NCI-H446 (cell line): ENCODE results near the gene SDK1.
"Not testable (repeated sequence)": the region's sequence is repeated elsewhere in the genome, so short reads cannot be mapped to it uniquely, and the experiment has no call there.

Experiments
- DNase-seq, 2 experiments: peaks; one replicate each; lab custom pipeline; 2025; lab: John Stamatoyannopoulos, UW

SDK1 gene

DNA sequence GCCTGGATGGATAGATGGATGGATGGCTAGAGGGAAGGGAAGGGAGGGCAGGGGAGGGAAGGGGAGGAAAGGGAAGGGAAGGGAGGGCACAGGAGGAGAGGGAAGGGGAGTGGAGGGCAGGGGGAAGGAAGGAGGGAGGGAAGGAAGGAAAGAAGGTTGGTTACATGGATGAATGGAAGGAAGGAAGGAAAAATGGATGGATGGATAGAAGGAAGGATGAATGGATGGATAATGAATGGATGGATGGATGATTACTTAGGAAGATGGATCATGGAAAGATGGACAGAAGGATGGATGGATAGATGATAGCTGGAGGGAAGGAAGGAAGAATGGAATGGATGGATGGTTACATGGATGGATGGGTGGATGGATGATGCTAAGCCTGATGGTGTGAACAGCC lies 929.3 kb downstream of the SDK1 start:
- no peak for DNase-seq

DNA sequence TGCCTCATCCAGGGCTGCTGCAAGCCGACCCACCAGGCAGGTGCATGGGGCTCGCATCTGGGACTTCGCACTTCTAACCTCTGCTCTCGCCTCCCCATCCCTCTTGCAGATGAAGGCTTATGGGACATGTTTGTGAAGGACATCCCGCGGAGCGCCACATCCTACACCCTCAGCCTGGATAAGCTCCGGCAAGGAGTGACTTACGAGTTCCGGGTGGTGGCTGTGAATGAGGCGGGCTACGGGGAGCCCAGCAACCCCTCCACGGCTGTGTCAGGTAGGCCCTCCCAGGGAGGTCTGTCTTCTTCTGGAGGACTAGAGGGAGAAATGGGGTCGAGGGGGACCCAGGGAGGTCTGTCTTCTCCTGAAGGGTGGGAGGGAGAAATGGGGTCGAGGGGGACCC lies 932.1 kb downstream of the SDK1 start:
- no peak for DNase-seq

DNA sequence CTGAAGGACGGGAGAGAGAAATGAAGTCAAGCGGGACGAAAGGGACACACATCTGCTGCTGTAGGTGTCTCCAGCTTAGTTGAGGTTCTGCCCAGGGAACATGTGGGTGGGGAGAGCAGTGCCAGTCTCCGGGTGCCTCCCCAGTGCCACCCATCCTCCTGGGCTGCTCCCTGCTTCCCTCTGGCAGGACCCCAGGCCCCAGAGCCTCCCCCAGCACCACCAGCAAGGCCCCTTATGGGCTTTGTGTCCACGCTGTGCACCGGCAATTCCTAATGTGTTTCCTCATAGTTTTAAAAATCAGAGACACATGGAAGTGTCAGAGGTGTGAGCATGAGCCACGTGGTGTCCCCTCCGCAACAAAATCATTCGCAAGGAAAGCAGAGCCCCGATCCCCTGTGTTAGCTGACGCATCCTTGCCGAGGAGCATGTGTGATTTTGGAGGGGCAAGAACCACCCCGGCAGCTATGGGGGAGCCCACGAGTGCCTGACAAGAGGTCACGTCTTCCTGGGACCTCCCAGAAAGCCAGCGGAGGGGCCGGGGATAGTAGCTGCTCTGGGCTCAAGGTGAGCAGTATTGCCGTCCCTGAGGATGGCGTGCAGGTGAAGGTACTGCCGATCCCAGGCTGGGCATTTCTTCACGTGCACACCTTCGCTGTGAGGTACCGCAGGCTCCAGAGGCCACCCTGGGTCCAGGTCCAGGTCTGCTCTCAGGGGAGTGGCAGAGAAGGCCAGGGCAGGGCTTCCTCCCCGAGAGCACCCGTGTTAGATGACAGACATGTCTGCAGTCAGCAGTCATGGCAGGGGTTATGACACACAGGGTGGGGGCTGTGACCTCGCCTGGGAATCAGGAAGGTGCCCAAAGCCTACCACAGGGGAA lies 932.8 kb downstream of the SDK1 start:
- no peak for DNase-seq

DNA sequence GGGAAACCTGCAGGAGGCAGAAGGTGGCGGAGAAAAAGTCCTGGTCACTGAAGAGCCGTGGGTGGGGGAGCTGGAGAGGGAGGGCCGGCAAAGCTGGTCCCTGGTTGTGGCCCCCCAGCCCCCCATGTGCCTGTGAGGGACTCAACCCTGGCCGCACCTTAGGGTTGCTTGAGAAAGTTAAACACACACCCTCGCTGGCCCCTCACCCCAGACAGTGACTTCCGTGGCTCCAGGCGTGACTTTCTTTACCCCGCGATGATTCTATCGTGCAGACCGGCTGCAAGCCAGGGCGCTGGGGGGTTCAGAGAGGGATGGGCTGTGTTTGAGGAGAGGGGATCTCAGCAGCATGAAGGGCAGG lies 933.4 kb downstream of the SDK1 start:
- DNase-seq, result no peak

DNA sequence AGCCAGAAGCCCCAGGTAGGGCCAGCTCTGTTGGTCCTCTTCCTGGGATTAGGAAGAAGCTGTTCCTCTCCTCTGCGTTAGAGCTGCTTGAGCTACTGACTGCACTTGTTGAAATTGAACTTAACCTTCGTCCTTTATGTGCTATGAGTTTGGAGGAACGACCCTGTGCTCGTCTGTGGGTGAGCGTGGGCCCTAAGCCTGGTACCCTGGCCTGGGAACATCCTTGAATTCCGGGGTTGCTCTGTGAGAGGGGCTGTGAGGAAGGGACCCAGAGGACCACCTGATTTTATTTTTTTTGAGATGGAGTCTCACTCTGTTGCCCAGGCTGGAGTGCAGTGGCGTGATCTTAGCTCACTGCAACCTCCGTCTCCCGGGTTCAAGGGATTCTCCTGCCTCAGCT lies 933.8 kb downstream of the SDK1 start:
- DNase-seq, result no peak

DNA sequence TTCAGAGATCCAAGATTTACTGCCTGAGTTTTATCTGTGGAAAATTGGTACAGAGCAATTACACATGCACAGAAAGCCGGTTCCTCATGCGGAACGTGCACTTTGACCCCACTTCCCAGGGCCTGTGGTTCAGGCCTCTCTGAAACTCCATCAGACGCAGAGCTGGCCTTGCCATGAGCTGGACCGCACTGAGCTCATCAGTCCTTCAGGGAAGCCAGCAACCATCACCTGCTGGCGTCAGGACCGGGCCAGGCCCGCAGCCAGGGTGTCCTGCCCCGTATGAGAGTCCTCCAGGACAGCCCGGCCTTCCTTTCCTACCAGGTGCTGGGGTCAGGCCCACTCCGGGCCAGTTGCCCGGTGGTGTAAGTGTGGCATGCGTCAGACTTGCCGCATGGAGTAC lies 934.5 kb downstream of the SDK1 start:
- no peak for DNase-seq

DNA sequence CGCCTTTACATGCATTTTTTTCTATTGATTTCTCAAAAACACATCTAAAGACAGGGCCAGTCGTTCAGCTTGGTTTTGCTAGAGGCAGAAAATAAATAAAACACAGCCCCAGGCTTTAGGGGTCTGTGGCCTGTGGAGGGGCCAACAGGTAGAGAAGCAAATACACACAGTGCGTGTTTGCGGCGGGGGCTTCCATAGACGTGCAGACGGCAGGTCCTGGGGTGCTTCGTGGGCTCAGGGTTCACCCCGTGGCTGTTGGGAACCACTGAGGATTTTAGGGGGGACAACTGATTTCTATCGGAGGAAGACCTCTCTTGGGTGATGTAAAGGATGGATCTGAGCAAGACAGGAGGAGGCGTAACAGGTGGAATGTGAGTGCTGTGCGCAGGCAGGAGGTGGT lies 935.3 kb downstream of the SDK1 start:
- no peak for DNase-seq

DNA sequence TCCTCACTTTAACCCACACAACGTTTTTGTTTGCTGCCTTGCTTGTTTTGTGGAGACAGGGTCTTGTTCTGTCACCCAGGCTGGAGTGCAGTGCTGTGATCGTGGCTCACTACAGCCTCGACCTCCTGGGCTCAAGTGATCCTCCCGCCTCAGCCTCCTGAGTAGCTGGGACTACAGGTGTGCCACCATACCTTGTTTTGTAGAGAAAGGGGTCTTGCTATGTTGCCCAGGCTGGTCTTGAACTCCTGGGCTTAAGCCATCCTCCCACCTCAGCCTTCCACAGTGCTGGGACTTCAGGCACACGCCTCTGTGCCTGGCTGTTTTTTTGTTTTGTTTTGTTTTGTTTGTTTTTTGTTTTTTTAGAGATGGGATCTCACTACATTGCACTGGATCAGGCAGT lies 935.8 kb downstream of the SDK1 start:
- not testable (repeated sequence) for DNase-seq

DNA sequence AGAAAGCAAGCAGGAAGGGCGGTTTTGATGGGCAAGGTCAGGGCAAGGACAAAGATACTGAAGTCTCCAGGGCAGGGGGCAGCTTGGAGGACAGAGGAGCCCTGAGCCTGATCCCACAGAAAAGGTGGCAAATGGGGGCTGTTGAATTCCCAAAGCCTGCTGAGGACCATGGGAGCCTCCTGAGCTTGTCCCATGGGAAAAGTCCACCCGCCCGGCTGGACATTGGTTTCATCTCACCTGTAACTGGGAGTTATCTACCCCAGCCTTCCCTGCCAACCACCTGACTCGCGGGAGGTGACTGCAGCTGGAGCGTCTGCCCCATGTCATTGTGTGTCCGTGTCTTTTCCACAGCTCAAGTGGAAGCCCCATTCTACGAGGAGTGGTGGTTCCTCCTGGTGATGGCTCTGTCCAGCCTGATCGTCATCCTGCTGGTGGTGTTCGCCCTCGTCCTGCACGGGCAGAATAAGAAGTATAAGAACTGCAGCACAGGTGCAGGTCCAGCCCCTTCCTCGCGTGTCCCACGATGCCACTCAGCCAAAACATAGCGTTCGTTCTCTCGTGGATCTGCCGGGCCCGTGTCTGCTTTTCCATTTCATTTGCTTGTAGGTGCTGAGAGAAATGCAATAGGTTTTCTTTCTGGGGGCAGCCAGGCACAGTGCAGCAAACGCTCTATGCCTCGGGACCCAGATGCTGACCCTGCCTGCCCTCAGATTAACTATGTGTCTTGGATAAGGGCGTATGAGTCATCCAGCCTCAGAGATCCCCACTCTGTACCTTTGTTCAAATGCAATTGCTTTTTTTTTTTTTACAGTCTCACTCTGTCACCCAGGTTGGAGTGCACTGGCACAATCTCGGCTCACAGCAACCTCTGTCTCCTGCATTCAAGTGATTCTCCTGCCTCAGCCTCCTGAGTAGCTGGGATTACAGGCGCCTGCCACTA lies 936.5 kb downstream of the SDK1 start:
- DNase-seq, result no peak

DNA sequence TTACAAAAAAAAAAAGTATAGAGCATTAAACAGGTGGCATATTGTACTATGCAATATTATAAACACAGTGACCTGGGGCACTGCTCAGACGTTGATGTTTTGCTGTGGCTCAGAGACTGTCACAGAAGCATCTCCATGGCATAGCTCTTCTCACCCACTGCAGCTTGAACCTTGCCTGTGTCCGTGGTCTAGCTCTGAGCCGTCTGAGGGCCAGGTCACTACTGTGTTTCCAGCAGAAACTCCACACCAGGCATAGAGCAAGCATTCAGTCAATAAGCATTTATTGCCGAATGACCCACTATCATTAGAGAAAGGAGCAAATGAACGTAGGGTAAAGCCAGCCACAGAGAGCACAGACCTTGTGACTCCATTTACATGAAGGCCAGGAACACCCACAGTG lies 937.8 kb downstream of the SDK1 start:
- DNase-seq, result no peak

DNA sequence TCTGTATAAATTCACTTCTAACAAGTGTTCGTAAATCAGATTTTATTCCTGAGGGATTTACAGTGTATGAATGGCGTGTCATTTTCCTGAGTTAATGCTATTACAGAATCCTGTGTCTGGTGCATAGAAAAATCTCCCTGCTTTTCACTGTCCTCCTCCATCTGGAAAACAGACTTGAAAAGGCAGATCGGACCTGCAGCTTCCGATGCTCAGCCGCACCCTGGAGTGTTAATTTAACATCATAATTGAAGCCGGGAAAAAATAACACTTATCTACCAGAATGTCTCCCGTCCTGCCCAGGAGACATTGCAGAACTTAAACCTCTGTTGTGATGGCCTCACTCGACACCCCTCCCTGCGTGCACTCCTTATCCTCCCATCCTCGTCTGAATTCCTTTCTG lies 939.0 kb downstream of the SDK1 start:
- no peak for DNase-seq

DNA sequence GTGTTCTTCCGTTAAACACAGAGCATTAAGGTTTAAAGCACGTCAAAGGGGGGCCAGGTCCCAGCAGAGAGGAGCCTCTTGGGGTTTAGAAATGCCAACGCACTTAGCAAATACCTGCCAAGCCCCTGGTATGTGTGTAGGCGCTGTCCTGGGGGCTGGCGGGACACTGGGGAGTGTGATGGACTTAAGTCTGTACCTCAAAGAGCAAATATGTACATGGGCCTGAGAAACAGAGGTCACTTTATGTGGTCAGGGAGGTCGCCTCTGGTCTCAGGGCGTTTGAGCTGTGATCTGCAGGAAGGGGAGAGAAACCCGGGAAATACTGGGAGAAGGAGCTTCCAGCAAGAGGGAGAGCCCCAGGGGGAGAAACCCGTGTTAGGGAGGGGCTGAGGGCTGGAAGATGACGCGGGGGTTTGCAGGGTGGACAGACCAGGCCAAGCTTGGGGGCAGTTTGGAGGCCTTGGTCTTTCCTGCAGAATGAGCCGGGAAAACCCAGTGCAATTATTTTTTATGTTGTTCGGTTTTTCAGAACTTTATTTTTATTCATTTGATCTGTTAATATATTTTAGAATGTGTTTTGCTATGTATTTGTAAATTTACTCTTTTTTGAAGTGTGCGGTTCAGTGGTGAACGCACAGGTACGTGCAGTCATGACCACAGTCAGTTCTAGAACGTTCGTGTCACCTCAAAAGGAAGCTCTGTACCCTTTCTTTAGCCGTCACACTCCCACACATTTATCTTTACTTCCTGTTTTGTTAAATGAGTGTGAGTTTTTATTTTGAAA lies 939.7 kb downstream of the SDK1 start:
- no peak for DNase-seq

DNA sequence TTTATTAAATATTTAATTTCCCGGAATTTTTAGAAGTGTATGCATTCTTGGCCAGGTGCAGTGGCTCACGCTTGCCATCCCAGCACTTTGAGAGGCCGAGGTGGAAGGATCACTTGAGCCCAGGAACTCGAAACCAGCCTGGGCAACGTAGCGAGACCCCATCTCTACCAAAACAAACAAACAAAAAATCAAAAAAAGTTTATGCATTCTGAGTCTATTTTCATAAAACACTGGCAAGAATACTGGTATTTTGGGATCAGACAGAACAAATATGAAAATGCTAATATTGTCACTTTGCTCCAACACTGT lies 940.2 kb downstream of the SDK1 start:
- DNase-seq, result no peak

DNA sequence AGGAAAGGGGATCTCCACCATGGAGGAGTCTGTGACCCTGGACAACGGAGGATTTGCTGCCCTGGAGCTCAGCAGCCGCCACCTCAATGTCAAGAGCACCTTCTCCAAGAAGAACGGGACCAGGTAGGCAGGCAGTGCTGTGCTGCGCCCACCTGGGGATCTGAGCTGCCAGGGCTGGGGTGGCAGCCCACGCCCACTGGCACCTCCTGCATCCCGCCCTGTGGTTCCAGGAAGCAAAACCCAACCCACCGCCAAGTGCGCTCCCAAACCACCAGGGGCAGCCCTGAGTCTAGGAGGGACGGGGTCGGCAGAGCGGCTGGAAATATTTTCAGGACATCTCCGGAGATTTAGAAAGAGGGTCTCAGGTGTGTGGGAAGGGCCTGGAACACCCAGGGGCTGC lies 940.7 kb downstream of the SDK1 start:
- DNase-seq, result no peak

DNA sequence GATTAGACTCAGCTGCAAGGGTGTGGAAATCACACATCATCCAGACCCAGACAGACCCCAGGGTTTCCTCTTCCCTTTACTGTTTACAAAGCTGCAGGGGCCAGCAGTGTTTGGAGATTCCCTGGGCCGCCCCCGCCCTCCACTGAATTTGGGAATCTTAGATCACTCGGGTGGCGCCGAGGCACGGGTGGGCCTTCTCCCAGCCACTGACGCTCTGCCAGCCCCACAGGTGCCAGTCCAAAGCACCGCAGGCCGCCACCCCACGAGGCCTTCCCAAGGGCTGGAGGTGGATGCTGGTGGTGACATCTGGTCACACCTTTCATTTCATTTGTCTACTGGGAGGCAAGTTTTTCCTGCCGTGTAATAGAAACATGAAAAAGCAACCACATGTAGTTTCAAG lies 941.7 kb downstream of the SDK1 start:
- DNase-seq, result no peak

DNA sequence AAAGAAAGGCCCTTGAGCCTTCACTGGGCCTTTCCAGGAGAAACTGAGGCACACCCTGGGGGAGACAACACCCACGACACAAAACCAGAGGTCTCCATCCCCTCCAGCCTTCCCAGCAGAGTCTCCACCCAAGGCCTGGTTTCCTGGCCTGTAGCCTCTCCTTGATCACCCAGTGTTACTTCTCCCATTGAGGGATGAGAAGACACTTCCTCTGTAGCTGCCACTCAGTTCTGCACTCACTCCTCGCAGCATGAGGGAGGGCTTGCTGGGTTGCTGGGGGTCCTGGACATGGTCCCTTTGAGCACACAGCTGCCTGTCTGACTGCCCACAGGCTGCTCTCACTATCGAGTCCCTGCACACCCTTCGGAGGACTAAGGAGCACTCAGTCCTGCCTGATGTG lies 943.0 kb downstream of the SDK1 start:
- no peak for DNase-seq

DNA sequence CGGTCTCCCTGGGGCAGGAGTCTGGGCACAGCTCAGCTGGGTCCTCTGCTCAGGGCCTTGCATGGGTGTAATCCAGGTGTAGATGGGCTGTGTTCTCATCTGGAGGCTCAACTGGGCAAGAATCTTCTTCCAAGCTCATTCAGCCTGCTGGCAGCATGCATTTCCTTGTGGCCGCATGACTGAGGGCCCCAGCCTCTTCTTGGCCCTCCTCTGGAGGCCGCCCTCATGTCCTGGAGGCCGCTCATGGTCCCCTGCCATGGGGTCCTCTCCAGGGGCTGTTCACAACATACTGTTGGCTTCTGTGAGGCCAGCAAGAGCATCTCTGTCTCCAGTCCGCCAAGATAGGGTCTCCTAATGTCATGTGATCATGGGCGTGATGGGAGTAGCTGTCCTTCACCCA lies 943.6 kb downstream of the SDK1 start:
- no peak for DNase-seq

DNA sequence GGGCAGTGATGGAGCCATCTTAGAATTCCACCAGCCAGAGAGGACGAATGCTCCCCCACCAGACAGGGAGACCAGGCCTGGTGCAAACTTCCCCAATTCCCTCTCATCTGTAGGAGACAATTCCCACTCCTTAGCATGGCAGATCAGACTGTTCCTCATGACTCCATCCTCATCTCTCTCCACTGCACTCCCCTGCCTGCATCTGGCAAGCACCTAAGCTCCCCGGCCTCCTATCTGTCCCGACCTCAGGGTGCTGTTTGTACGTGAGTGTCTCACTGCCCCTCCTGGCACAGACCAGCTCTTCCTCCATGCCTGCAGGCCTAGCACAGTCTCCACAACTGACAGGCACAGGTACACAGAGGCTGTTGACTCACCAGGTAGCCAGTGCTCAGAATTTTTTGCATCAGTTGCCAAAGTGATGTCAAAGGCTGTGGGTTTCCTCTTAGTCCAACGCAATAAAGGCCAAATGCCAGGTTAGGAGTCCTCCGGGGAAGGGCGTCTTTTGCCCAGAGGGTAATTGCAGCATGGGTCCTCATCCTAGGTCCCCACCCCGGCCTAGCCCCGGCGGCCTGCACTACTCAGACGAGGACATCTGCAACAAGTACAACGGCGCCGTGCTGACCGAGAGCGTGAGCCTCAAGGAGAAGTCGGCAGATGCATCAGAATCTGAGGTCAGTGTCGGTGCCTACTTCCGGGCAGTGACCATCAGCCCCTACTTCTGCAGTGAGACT lies 944.2 kb downstream of the SDK1 start:
- DNase-seq, result no peak

DNA sequence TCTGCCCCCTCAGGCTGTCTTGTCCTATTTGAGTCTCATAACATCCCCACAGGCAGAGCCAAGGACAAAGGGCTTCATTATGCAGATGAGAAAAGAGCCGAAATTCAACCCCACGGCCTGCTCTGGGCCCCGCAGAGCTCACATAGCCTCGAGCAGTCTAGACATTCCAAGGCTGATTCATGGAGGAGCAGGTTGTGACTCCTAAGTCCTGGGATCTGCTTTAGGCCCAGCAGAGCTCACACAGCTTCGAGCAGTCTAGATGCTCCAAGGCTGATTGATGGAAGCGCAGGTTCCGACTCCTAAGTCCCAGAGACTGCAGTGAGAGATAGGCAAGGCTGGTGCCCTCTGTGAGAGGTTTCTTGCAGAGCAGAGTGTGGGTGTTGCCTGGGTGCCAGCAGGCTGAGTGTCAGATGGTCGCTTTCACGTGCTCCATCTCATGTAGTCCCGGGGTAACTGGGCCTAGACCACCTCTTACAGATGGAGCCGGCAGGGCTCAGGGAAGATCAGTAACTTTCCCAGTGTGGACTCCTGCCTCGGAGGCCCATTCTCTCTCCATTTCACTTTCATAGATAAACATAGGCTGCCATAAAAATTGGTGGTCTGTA lies 944.9 kb downstream of the SDK1 start:
- no peak for DNase-seq

DNA sequence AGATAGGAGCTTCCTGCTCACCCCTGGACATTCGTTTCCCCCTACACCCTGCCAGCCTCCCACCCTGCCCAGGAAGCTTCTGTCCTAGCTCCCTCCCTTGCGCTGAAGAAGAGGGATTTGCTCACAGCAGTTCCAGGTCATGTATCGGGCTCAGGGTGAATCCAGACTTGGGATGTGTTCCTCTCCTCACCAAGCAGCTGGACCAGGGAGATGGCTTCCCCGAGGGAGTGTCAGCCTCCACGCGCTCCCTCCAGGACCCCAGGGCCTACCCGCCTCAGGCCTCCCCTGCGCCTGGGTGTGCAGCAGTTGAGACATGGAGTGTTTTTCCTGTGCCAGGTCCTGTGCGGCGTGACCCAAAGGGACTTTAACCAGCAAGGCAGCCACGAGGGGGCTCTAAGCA lies 945.5 kb downstream of the SDK1 start:
- no peak for DNase-seq

DNA sequence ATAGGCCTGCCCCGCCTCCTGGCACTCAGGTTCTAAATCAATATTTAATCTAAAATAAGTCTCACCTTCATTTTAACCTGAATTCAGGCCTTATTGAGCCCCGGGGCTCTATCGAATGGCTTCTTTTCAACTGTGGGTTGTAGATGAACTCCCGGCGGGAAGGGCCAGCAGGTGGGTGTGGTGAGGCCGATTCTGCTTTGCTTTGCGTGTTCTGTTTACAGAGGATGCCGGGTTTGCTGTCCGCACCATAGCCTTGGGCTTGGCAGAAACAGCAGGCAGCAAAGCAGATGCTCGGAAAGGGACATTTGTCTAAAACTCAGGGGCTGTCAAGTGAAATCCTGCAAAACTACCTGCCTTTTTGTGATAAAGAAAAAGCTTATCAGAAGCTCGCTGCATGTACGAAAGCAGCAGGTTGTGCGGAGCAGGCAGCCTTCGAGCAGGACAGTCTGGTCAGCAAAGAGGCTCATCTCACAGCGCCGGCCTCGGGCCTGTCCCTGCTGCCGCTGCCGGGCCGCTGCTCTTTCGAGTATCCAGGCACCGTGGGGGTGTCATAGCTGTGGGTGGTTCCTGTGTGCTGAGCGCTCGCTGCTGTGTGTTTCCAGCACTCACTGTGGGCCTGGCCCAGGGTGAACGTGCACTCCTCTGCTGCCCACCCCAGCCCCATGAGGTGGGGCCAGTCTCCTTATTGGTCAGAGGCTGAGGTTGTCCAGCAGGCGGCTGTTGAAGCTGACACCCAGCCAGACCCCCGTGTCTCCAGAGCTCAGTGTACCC lies 946.2 kb downstream of the SDK1 start:
- no peak for DNase-seq
